ENCODE results near the gene GABRB2.
"Not testable (repeated sequence)": the region's sequence is repeated elsewhere in the genome, so short reads cannot be mapped to it uniquely, and the experiment has no call there.

The GABRB2 gene

DNA sequence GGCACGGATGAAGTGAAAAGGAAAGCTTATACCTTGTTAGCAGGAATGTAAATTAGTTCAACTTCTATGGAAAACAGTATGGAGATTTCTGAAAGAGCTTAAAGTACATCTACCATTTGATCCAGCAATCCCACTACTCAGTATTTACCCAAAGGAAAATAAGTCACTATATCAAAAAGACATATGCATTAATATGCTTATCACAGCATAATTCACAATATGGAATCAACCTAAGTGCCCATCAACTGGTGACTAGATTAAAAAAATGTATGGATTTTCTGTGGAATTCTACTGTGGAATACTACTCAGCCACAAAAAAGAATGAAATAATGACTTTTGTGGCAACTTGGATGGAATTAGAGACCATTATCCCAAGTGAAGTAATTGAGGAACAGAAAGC, 279.6 kb downstream of the GABRB2 start:
- H3K4me3 ChIP-seq (ENCODE audit: low read depth, low read length): no peak overlapping the region
- TF ChIP-seq, protein P1, sequence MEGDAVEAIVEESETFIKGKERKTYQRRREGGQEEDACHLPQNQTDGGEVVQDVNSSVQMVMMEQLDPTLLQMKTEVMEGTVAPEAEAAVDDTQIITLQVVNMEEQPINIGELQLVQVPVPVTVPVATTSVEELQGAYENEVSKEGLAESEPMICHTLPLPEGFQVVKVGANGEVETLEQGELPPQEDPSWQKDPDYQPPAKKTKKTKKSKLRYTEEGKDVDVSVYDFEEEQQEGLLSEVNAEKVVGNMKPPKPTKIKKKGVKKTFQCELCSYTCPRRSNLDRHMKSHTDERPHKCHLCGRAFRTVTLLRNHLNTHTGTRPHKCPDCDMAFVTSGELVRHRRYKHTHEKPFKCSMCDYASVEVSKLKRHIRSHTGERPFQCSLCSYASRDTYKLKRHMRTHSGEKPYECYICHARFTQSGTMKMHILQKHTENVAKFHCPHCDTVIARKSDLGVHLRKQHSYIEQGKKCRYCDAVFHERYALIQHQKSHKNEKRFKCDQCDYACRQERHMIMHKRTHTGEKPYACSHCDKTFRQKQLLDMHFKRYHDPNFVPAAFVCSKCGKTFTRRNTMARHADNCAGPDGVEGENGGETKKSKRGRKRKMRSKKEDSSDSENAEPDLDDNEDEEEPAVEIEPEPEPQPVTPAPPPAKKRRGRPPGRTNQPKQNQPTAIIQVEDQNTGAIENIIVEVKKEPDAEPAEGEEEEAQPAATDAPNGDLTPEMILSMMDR (IDR thresholded peaks at IDR 0.05; ENCODE audit: borderline replicate concordance, insufficient read depth, low read depth, low read length): no peak

GRCh38 chr5:161265006-161265405, 281.5 kb downstream of the GABRB2 start:
- TF ChIP-seq, protein P1 (IDR thresholded peaks at IDR 0.05; ENCODE audit: borderline replicate concordance, insufficient read depth, low read depth, low read length): no peak
- no peak overlapping the region for H3K4me3 ChIP-seq (ENCODE audit: low read depth, low read length)

GRCh38 chr5:161263191-161263590, 283.3 kb downstream of the GABRB2 start:
- TF ChIP-seq, protein P1 (IDR thresholded peaks at IDR 0.05; ENCODE audit: borderline replicate concordance, insufficient read depth, low read depth, low read length): no peak
- no peak overlapping the region for H3K4me3 ChIP-seq (ENCODE audit: low read depth, low read length)

DNA sequence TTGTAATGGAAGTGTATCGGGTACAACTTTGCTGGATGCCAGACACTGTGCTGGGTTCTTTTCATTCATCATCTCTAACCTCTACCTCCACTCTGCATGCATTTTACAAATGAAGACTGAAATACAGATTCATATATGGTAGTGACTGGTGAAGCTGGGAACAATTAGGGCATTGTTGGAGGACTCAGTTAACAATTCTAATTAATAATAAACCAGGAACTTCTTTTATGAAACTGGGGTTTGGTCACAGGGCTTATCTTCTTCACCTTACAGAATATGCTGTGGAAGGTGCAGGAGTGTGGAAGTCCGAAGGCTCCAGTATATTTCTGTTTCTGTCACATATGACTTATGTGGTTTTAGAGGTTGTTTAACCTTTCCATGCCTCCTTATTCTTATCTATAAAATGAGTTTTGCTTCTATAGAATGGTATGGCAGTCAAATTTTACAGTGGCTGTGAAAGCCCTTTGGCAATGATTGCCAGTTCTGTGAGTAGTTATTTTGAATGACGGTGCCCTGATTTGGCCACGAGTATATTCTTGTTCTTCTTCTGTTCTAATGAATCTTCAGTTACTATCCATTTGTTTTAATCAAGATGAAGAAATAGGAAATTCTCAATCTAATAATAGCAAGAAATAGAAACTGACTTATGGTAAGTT, 284.7 kb downstream of the GABRB2 start:
- H3K4me3 ChIP-seq (ENCODE audit: low read depth, low read length): no peak overlapping the region
- TF ChIP-seq, protein P1 (IDR thresholded peaks at IDR 0.05; ENCODE audit: borderline replicate concordance, insufficient read depth, low read depth, low read length): no peak

DNA sequence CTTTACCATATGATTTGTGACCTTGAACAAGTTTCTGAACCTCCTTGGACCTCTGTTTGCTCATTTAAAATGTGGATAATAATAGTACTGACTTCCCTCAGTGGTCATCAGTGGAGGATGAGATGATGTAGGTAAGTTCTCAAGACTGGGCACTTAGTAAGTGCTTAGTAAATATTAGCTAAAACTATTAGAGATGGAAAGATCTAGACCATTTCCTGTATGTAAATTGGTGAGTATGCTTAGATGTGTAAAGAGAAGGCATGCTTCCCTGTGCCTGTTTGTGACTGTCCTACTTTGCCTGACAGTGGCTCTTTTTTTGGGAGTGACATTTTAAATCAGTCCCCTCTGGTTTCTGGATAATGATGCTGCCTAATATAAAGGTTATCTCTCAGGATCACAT, 288.1 kb downstream of the GABRB2 start:
- TF ChIP-seq, protein P1 (IDR thresholded peaks at IDR 0.05; ENCODE audit: borderline replicate concordance, insufficient read depth, low read depth, low read length): no peak
- H3K4me3 ChIP-seq (ENCODE audit: low read depth, low read length): no peak overlapping the region

DNA sequence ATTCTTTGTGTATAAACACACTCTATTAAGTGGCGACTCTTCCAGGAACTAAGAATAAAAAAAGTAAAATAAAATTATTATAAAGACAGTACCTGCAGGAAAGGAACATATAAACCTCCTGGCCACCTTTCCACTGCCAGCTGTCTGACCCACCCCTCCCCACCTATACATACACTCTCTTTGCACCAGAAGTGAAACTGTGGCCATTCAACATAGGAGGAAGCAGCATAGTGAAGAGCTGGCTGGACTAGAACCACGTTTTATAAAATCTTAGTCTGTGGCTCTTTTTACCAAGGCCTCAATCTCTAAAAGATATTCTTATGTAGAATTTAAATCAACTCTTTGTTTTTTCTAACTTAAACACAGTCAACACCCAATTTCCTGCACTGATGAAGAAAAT, 289.6 kb downstream of the GABRB2 start:
- no peak overlapping the region for H3K4me3 ChIP-seq (ENCODE audit: low read depth, low read length)
- TF ChIP-seq, protein P1 (IDR thresholded peaks at IDR 0.05; ENCODE audit: borderline replicate concordance, insufficient read depth, low read depth, low read length): no peak

DNA sequence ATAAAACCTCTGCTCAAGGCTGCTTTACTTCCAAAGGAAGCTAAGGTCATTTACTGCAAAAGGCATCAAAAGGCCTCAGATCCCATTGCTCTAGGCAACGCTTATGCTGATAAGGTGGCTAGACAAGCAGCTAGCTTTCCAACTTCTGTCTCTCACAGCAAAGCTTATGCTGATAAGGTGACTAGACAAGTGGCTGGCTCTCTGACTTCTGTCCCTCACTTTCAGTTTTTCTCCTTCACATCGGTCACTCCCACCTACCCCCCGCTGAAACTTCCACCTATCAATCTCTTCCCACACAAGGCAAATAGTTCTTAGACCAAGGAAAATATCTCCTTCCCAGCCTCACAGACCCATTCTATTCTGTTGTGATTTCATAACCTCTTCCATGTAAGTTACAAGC, 293.6 kb downstream of the GABRB2 start:
- not testable (repeated sequence) for H3K4me3 ChIP-seq (ENCODE audit: low read depth, low read length)

Data from GM12875 (cell line).